RWPE1 (cell line): ENCODE results near the gene HSFY1.
"Not testable (repeated sequence)": the region's sequence is repeated elsewhere in the genome, so short reads cannot be mapped to it uniquely, and the experiment has no call there.

Experiments used
- CTCF ChIA-PET: fragments of 350-600 bp; sonication (Branson Sonifier 250); formaldehyde crosslinking; extraction: SDS; loops from one replicate; lab custom pipeline; 2021; lab: Yijun Ruan, JAX
- POLR2A ChIA-PET: fragments of 400-600 bp; formaldehyde crosslinking; extraction: SDS; loops from one replicate; lab custom pipeline; 2020; ENCODE audit warnings: antibody characterized with exemption; ENCODE audit not compliant: low non-redundant PET; lab: Yijun Ruan, JAX
- DNase-seq: peaks from one replicate; pipeline ENCODE4 v3.0.0; 2012; ENCODE audit warnings: low spot score
- H3K27ac ChIP-seq: fragments of 450-650 bp; 2 replicates; pipeline ENCODE4 v1.5.1; 2017

Gene HSFY1

GRCh38 chrY:18546420-18546819, at the start of gene HSFY1:
HSFY1 (plus strand) TSS chrY:18546720; CDS start chrY:18546788, 68 bp downstream.
- DNase-seq, POLR2A ChIA-PET, CTCF ChIA-PET, H3K27ac ChIP-seq: not testable (repeated sequence)

- POLR2A ChIA-PET, H3K27ac ChIP-seq, DNase-seq, CTCF ChIA-PET: not testable (repeated sequence)
Measured at GRCh38 chrY:18504266-18504665, 42.3 kb upstream of the HSFY1 start.

- DNase-seq, POLR2A ChIA-PET, H3K27ac ChIP-seq, CTCF ChIA-PET: not testable (repeated sequence)
Measured at GRCh38 chrY:18530995-18531655, 15.4 kb upstream of the HSFY1 start.

GRCh38 chrY:18538952-18539351, 7.6 kb upstream of the HSFY1 start:
- POLR2A ChIA-PET, H3K27ac ChIP-seq, CTCF ChIA-PET, DNase-seq: not testable (repeated sequence)

- H3K27ac ChIP-seq, CTCF ChIA-PET, POLR2A ChIA-PET, DNase-seq: not testable (repeated sequence)
Measured at GRCh38 chrY:18553132-18553531, 6.6 kb downstream of the HSFY1 start.

- DNase-seq, POLR2A ChIA-PET: not testable (repeated sequence)
Measured at GRCh38 chrY:18565915-18566314, 19.4 kb downstream of the HSFY1 start.

More at GRCh38 chrY:18565915-18566314, 19.4 kb downstream of the HSFY1 start:
- CTCF ChIA-PET, H3K27ac ChIP-seq: not testable (repeated sequence)
